ENCODE data around the gene OSMR.
A peak's percentile ranks its signal among the peaks of the same experiment; 100 is the strongest.

OSMR gene

DNA sequence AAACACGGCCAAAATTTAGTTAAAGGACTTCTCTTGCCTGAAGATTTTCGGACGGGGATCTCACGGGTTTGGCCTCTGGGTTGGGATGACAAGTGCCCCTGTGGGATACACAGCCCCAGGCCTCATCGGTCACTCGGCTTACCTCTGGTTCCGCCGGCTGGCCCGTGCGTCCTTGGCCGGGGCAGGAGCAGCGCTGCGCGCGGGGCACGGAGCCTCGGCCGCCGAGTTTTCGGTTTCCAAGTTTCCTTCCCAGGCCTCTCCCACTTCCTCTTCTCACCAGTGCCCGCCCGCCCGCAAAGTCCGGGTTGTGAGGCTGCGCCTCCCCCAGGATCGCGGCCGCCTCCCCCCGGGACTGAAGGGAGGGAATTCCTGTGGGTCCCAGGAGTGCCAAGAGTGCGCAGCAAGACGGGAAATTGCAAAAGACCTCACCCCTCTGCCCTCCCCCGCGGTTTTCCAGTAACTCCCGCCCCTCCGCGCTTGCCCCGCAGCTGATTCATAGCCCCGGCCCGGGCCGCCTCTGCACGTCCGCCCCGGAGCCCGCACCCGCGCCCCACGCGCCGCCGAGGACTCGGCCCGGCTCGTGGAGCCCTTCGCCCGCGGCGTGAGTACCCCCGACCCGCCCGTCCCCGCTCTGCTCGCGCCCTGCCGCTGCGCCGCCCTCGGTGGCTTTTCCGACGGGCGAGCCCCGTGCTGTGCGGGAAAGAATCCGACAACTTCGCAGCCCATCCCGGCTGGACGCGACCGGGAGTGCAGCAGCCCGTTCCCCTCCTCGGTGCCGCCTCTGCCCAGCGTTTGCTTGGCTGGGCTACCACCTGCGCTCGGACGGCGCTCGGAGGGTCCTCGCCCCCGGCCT is at the start of gene OSMR:
Gene OSMR, plus strand, starts transcription at position 487 of the 853 bp plus-strand sequence. CDS start 23,033 bp downstream, outside the sequence.
- DNase-seq (ENCODE audit: low spot score): peak; percentile 98

- no peak for DNase-seq (ENCODE audit: low spot score)
Measured at GRCh38 chr5:38796742-38797108, 49.1 kb upstream of the OSMR start.

GRCh38 chr5:38797838-38798237 is 48.0 kb upstream of the OSMR start:
- no peak for DNase-seq (ENCODE audit: low spot score)

- DNase-seq (ENCODE audit: low spot score): no peak
Measured at GRCh38 chr5:38799556-38800377, 46.0 kb upstream of the OSMR start.

- DNase-seq (ENCODE audit: low spot score): no peak
Measured at GRCh38 chr5:38800515-38800914, 45.3 kb upstream of the OSMR start.

GRCh38 chr5:38802125-38802524 is 43.7 kb upstream of the OSMR start:
- DNase-seq (ENCODE audit: low spot score): no peak

GRCh38 chr5:38803246-38803645 is 42.6 kb upstream of the OSMR start:
- DNase-seq (ENCODE audit: low spot score): no peak

DNA sequence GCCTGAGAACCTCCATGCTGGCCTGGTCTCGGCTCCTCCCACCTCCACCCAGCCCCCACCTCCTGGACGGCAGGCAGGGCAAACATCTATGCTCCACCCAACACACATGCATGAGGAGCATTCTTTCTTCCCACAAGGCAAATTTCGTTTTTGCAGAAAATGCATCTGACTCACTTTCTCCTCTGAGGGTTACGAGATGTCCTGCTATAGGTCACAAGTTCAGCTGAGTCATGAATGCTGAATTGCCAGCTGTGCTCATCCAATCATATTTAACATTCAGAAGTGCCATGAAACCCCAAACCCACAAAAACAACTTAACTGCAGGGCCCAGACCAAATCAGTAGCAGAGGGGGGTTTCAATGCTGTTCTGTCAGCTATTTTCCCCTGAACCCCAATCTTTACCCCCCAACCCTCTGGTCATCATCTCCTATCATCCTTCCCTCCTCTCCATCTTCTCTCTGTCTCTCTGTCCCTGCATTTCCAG is 39.0 kb upstream of the OSMR start:
- peak; percentile 91 for DNase-seq (ENCODE audit: low spot score)

DNA sequence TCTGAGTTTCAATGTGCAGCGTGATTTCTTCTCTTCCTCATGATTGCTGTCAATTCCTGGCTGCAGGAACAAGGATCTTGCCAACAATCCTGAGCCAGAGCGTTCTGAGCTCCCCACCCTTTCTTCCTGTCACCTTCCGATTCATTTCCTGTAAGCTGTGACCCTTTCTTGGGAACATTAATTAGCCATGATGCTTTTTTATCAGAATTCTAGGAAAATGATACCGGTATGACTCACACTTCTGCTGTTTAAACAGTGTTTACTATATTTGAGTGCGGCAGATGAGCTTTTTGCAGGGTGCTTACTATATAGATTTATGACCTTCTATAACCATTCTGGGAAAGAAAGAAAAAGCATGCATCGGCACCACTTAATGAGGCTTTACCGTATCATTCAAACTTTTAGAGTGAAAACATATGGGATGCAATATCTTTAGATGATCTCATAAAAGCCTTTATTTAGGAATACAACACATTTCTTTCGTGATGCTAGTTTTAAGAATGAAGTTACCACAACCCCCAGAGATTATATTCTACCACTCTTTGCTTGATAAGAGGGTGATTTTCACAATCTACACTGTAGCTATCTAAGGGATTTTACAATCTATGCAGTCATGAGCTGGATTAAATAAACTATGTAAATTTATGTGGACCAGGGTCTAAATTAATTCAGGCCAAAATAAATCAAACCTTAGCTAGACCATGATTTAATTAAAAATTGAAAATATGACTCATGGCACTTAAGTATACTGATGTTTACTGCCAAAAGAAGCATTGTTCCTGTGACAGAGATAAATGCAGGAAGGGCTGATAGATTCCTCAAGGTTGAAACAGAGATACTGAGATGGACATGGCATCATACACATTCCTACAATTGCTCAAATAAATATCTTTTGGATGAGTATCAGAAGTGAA is 38.0 kb upstream of the OSMR start:
- no peak for DNase-seq (ENCODE audit: low spot score)

DNA sequence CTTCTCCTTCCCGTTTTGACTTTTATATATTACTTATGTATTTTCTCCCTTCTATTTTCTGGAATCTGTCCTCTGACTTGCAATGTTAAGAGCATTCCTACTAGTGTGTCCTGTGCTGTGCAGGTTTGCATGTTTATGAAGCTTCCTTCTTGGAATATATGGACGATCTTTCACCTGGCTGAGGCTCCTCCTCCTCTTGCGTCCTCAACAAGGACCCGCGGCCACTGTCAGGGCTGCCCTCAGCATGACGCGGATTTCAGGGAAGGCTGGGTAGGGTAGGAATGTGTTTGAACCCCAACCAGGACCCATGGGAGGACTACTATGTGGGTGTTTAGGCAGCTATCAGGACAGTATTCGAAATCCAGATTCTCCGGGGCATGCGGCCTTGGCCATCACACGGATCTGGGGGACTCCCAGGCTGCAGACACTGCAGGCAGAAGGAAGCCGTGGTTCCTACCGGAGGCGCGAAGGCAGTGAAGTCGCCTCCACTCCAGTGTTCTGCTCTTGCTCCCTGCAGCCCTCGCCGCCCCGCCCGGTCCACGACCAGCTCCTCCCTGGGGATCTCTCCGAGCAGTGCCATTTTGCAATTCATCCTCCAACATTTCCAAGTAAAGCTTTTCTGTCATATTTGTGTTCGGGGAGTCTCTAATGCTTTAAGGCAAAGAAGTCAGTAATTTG is 37.0 kb upstream of the OSMR start:
- no peak for DNase-seq (ENCODE audit: low spot score)

DNA sequence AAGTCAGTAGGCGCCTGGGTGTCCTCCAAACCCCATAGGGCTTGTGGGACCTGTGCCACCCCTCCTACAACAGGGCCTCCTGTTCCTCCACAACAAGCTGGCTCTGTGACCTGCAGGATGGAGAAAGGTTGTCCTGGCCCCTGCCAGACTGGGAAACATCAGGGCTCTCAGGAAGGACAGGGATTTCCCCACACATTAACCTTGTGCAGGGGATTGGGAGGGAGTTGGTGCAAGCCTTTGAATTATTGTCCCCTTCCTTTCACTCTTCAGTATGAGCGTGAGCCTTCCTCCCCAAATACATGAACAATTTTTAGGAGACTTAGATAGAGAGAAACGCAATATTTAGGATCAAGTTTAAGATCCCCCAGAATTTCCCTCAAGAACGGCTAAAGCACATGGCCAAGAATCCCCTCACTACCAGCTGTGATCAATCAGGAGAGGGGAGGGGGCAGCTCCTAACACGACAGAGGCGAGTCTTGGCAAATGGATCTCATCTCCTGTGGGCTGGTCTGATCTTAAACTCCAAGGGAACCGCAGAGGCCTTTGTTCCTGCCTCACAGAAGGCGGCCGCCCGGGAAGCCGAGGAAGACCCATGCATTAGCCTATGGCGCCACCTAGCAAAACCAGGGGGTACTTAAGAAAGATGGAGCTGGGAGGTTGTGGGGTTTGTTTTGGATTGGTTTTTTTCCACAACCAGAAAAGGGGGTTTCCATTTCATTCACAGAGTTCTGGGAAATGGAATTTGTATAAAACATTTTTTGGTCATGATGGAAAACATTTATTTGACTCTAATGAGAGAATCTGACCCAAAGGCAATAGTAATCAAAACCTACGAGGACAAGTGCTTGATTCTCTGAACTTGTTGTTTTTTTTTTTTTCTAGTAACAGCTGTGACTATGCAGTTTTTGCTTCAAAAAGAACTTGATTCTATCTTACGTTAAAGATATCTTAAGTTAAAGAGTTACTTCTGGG is 36.1 kb upstream of the OSMR start:
- peak; percentile 86 for DNase-seq (ENCODE audit: low spot score)

DNA sequence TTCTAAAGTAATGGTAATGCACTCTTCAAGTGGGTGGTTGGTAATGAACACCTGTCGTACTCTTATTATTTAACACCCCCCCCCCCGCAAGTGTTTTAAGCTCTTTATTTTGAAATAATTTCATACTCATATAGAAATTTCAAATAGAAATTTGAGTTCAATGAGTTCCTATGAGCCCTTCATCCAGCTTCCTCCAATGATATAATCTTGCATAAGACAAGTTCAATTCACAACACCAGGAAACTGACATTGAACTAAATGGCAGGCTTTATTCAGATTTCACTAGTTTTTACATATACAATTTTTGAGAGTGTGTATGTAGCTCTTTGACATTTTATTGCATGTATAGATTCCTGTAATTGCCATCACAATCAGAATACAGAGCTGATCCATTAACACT is 30.9 kb upstream of the OSMR start:
- DNase-seq (ENCODE audit: low spot score): no peak

GRCh38 chr5:38816083-38817030 is 29.5 kb upstream of the OSMR start:
- DNase-seq (ENCODE audit: low spot score): no peak

GRCh38 chr5:38821679-38822078 is 24.1 kb upstream of the OSMR start:
- DNase-seq (ENCODE audit: low spot score): no peak

GRCh38 chr5:38823503-38823902 is 22.3 kb upstream of the OSMR start:
- DNase-seq (ENCODE audit: low spot score): no peak

DNA sequence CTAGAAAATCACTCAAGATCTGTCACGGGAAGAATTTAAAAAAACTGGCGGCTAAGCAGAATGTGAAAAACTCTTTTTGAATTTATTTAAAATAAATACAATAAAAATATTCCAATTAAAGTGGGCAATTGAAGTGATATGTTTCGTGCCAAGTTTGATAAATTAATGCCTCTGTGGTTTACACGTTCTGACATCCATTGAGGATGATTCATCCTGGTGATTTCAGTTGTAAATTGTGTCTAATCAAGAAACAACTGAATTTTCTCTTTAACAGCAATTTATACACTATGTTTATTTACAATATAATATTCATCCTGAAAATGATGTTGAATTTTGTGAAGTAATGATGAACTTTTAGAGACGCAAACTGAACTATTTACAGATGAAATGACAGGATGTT is 21.0 kb upstream of the OSMR start:
- DNase-seq (ENCODE audit: low spot score): no peak

DNA sequence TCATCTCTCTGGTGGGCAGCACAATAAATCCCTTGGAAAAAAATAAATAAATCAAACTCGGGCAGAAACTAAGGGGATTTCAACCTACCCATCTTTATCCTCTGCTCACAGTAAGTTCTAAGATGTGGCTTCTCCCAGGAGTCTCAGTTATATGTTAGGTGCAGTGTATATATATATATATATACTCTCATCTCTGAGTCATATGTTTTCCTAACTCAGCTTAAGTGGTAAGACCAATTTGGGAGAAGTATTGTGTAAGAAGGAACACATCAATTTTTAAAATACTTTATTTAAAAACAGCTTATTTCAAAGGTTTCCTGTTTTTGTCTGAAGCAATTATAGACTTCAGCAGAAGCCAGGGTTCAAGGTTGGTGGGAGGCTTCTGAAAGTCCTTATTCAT is 20.3 kb upstream of the OSMR start:
- DNase-seq (ENCODE audit: low spot score): no peak

GRCh38 chr5:38827525-38827924 is 18.3 kb upstream of the OSMR start:
- DNase-seq (ENCODE audit: low spot score): no peak

GRCh38 chr5:38830521-38831051 is 15.2 kb upstream of the OSMR start:
- peak; percentile 38 for DNase-seq (ENCODE audit: low spot score)

Data from AG08395 (cell line).